Motor neuron (in vitro differentiated cells): ENCODE data around the gene ZNF732. TPM values are rescaled to one million over a fixed set of nuclear protein-coding genes. Genes with fewer than 3 reads are reported as not detected.
A peak's percentile ranks its signal among the peaks of the same experiment; 100 is the strongest.
"Not testable (repeated sequence)": the region's sequence is repeated elsewhere in the genome, so short reads cannot be mapped to it uniquely, and the experiment has no call there.

Experiments used
- ATAC-seq, 8 experiments: fragments of 200-7000 bp; cut with Tn5 transposase; replicated peaks in 6 of 8; 2 replicates each; pipeline ENCODE4 v1.8.0; 2021; ENCODE audit warnings: mild to moderate bottlenecking in 8 of 8, moderate library complexity in 8 of 8
- H3K27ac ChIP-seq, 2 donors: fragments of 250-450 bp; sonication (Bioruptor Pico); 2 replicates each; pipeline ENCODE4 v1.9.0; 2021; ENCODE audit warnings: antibody characterized with exemption in 2 of 2, mild to moderate bottlenecking in 2 of 2, moderate library complexity in 1 of 2
- H3K4me1 ChIP-seq, 2 donors: fragments of 250-450 bp; sonication (Bioruptor Pico); replicated peaks in 1 of 2; 2 replicates each; pipeline ENCODE4 v1.6.1; 2021; ENCODE audit warnings: antibody characterized with exemption in 2 of 2, mild to moderate bottlenecking in 2 of 2, moderate library complexity in 1 of 2
- H3K4me3 ChIP-seq, 5 donors: fragments of 250-450 bp; sonication (Bioruptor Pico); 2 replicates each; pipeline ENCODE4 v1.9.0; 2021; ENCODE audit warnings: antibody characterized with exemption in 5 of 5, mild to moderate bottlenecking in 5 of 5, moderate library complexity in 4 of 5
- WGBS, 10 experiments: fragments of 450-650 bp; shearing (Covaris generic); methylation state at CpG; one replicate each; pipeline ENCODE4 v1.0.0; 2022; 5-methylcytosine and 5-hydroxymethylcytosine counted together
- in situ Hi-C, 9 experiments: fragments of 400-800 bp; cut with MboI; loops; one replicate each; pipeline ENCODE4 v1.15.0; 2021; ENCODE audit warnings: low sequenced_read_pairs in 9 of 9, low pct_unique_long_range_greater_than_20kb in 2 of 9; ENCODE audit not compliant: unreplicated experiment in 9 of 9
- total RNA-seq, 8 experiments: library from RNA; unstranded; fragments of 300-600 nt; gene quantifications; 2 replicates each; pipeline versions ENCODE4 v1.2.3 to v1.2.4, GENCODE V29; 2022

ZNF732 gene
- total RNA-seq, 8 experiments from 2014 or later = 0.18 to 0.56 (median 0.43) TPM; not detected in 1

- Histone ChIP-seq H3K4me3 (no peak overlapping the region), H3K4me1 (no peaks in the 10 kb centered on the region), H3K27ac (no peak overlapping the region)
- in situ Hi-C loops = no loop called here
- 50 to 100% (median 71%) methylated on average over 1 to 3 of the region's 3 CpGs; no CpG with 5 or more reads in 1 of the 10 experiments for WGBS, 10 experiments
- ATAC-seq = no peak
Measured at GRCh38 chr4:306551-306961, 1.3 kb upstream of the ZNF732 start.

GRCh38 chr4:304516-304915 is 758 bp downstream of the ZNF732 start:
- in situ Hi-C loops, ATAC-seq, H3K4me1 ChIP-seq, H3K27ac ChIP-seq: not testable (repeated sequence)
- peak overlapping the region in 3 of 5 donors; percentile 23 to 53 (median 36) for H3K4me3 ChIP-seq
- WGBS, 10 experiments = 0 to 92% (median 0%) methylated on average over 1 to 6 of the region's 20 CpGs; no CpG with 5 or more reads in 5 of the 10 experiments

GRCh38 chr4:302381-302780 is 2.9 kb downstream of the ZNF732 start:
- 51 to 100% (median 82%) methylated on average over 1 to 4 of the region's 4 CpGs; no CpG with 5 or more reads in 1 of the 10 experiments for WGBS, 10 experiments
- H3K4me1 ChIP-seq = no peaks in the 10 kb centered on the region
- no peak for ATAC-seq
- in situ Hi-C loops = no loop called here
- H3K27ac ChIP-seq = no peak overlapping the region
- no peak overlapping the region for H3K4me3 ChIP-seq

GRCh38 chr4:294732-295131 is 10.5 kb downstream of the ZNF732 start:
- in situ Hi-C loops = no loop called here
- Histone ChIP-seq H3K4me3 (no peak overlapping the region), H3K4me1 (no peaks in the 10 kb centered on the region), H3K27ac (no peak overlapping the region)
- ATAC-seq = no peak
- 30 to 100% (median 77%) methylated on average over 2 to 3 of the region's 3 CpGs; no CpG with 5 or more reads in 1 of the 10 experiments for WGBS, 10 experiments

GRCh38 chr4:288891-289290 is 16.4 kb downstream of the ZNF732 start:
- ATAC-seq = no peak
- H3K4me1 ChIP-seq = no peaks in the 10 kb centered on the region
- 14 to 100% (median 54%) methylated on average over 1 to 2 of the region's 2 CpGs; no CpG with 5 or more reads in 1 of the 10 experiments for WGBS, 10 experiments
- in situ Hi-C loops = no loop called here
- no peak overlapping the region for H3K4me3 ChIP-seq
- H3K27ac ChIP-seq = no peak overlapping the region

- Histone ChIP-seq H3K4me3 (no peak overlapping the region), H3K4me1 (no peaks in the 10 kb centered on the region), H3K27ac (no peak overlapping the region)
- 42 to 97% (median 72%) methylated on average over 4 to 5 of the region's 5 CpGs for WGBS, 10 experiments
- in situ Hi-C loops = no loop called here
- ATAC-seq = no peak
Measured at GRCh38 chr4:273309-274017, 31.8 kb downstream of the ZNF732 start.

- WGBS, 10 experiments = 64 to 100% (median 91%) methylated on average over 2 to 3 of the region's 3 CpGs; no CpG with 5 or more reads in 1 of the 10 experiments
- Histone ChIP-seq H3K27ac (no peak overlapping the region), H3K4me3 (no peak overlapping the region), H3K4me1 (no peaks in the 10 kb centered on the region)
- ATAC-seq = no peak
- in situ Hi-C loops = no loop called here
Measured at GRCh38 chr4:271492-272103, 33.7 kb downstream of the ZNF732 start.

GRCh38 chr4:259240-259639 is 46.0 kb downstream of the ZNF732 start:
- H3K4me1 ChIP-seq, H3K27ac ChIP-seq, H3K4me3 ChIP-seq, ATAC-seq, in situ Hi-C loops: not testable (repeated sequence)
- WGBS, 10 experiments = 42 to 100% (median 100%) methylated on average over 1 to 2 of the region's 11 CpGs; no CpG with 5 or more reads in 6 of the 10 experiments

- Histone ChIP-seq H3K27ac (no peak overlapping the region), H3K4me3 (no peak overlapping the region), H3K4me1 (no peaks in the 10 kb centered on the region)
- in situ Hi-C loops = no loop called here
- WGBS, 10 experiments = 72 to 95% (median 90%) methylated on average over 2 to 12 of the region's 13 CpGs; no CpG with 5 or more reads in 5 of the 10 experiments
- no peak for ATAC-seq
Measured at GRCh38 chr4:256492-256891, 48.8 kb downstream of the ZNF732 start.

GRCh38 chr4:253936-254756 is 51.1 kb downstream of the ZNF732 start:
- no peak for ATAC-seq
- 0 to 93% (median 68%) methylated on average over 1 to 5 of the region's 5 CpGs for WGBS, 10 experiments
- Histone ChIP-seq H3K27ac (no peak overlapping the region), H3K4me1 (no peaks in the 10 kb centered on the region), H3K4me3 (no peak overlapping the region)
- in situ Hi-C loops = no loop called here

- H3K4me1 ChIP-seq = no peaks in the 10 kb centered on the region
- H3K4me3 ChIP-seq = no peak overlapping the region
- 22 to 100% (median 82%) methylated on average over 1 to 2 of the region's 2 CpGs for WGBS, 10 experiments
- no peak overlapping the region for H3K27ac ChIP-seq
- in situ Hi-C loops = no loop called here
- no peak for ATAC-seq
Measured at GRCh38 chr4:252065-252601, 53.1 kb downstream of the ZNF732 start.

- H3K27ac ChIP-seq = no peak overlapping the region
- in situ Hi-C loops = no loop called here
Measured at GRCh38 chr4:244471-244870, 60.8 kb downstream of the ZNF732 start.

GRCh38 chr4:243426-243825 is 61.8 kb downstream of the ZNF732 start:
- no peak overlapping the region for H3K27ac ChIP-seq
- WGBS, 10 experiments = 80 to 100% (median 85%) methylated on average over 1 to 4 of the region's 5 CpGs; no CpG with 5 or more reads in 6 of the 10 experiments

More at GRCh38 chr4:244471-244870, 60.8 kb downstream of the ZNF732 start:
- no peak for ATAC-seq
- WGBS, 10 experiments = 39 to 90% (median 75%) methylated on average over 1 to 7 of the region's 7 CpGs; no CpG with 5 or more reads in 1 of the 10 experiments
- H3K4me3 ChIP-seq = no peak overlapping the region
- no peaks in the 10 kb centered on the region for H3K4me1 ChIP-seq

More at GRCh38 chr4:243426-243825, 61.8 kb downstream of the ZNF732 start:
- Histone ChIP-seq H3K4me1 (no peaks in the 10 kb centered on the region), H3K4me3 (no peak overlapping the region)
- ATAC-seq = no peak
- in situ Hi-C loops = no loop called here
